HepG2 (cell line): ENCODE results near the gene ZBTB46. TPM values are rescaled to one million over a fixed set of nuclear protein-coding genes. Genes with fewer than 3 reads are reported as not detected.
A peak's percentile ranks its signal among the peaks of the same experiment; 100 is the strongest.

Source experiments
- ATF1 ChIP-seq: IDR thresholded peaks from 2 replicates; pipeline ENCODE4 v1.6.1; 2016; ENCODE audit warnings: mild to moderate bottlenecking, control low read depth
- DNMT3B ChIP-seq: conservative IDR thresholded peaks from 2 replicates; pipeline ENCODE4 v1.6.1; 2016; ENCODE audit warnings: missing biosample characterization, control low read depth
- DZIP1 ChIP-seq: sonication (generic); formaldehyde crosslinking; IDR thresholded peaks from 2 replicates; pipeline ENCODE4 v1.5.0; 2020; ENCODE audit warnings: mild to moderate bottlenecking, missing genetic modification reagents
- FOSL2 ChIP-seq: sonication (generic); formaldehyde crosslinking; IDR thresholded peaks from 2 replicates; pipeline ENCODE4 v1.4.0; 2020; ENCODE audit warnings: missing genetic modification reagents
- HHEX ChIP-seq: IDR thresholded peaks from 2 replicates; pipeline ENCODE4 v1.6.1; 2016; ENCODE audit warnings: control low read depth
- HNRNPL ChIP-seq: fragments of 200-400 bp; formaldehyde crosslinking; IDR thresholded peaks from 2 replicates; pipeline ENCODE4 v1.6.1; 2017; ENCODE audit warnings: mild to moderate bottlenecking, low read depth, low read length
- MTF1 ChIP-seq: sonication (generic); formaldehyde crosslinking; IDR thresholded peaks from 2 replicates; pipeline ENCODE4 v1.5.0; 2020; ENCODE audit warnings: missing genetic modification reagents
- NBN ChIP-seq: fragments of 450-650 bp; conservative IDR thresholded peaks from 2 replicates; pipeline ENCODE4 v1.6.1; 2017
- NCOA5 ChIP-seq: sonication (generic); formaldehyde crosslinking; IDR thresholded peaks from 2 replicates; pipeline ENCODE4 v1.4.0; 2020; ENCODE audit warnings: missing genetic modification reagents
- NFE2L1 ChIP-seq: sonication (generic); formaldehyde crosslinking; IDR thresholded peaks from 2 replicates; pipeline ENCODE4 v1.4.0; 2020; ENCODE audit warnings: missing genetic modification reagents, mild to moderate bottlenecking, borderline replicate concordance
- RFX5 ChIP-seq: IDR thresholded peaks from 2 replicates; pipeline ENCODE4 v1.6.1; 2011; ENCODE audit warnings: low read depth, low read length, improper control_type of control experiment
- RXRB ChIP-seq: IDR thresholded peaks from 2 replicates; pipeline ENCODE4 v1.6.1; 2016; ENCODE audit warnings: borderline replicate concordance, missing genetic modification reagents, missing compliant biosample characterization
- SP5 ChIP-seq: IDR thresholded peaks from 2 replicates; pipeline ENCODE4 v1.6.1; 2016; ENCODE audit warnings: low read depth, borderline replicate concordance
- XRCC5 ChIP-seq: fragments of 200-400 bp; formaldehyde crosslinking; optimal IDR thresholded peaks from 2 replicates; pipeline ENCODE3; 2017; ENCODE audit warnings: mild to moderate bottlenecking, low read length
- ZNF256 ChIP-seq: sonication (generic); formaldehyde crosslinking; conservative IDR thresholded peaks from 2 replicates; pipeline ENCODE4 v1.4.0; 2020; ENCODE audit warnings: missing genetic modification reagents
- ZNF354B ChIP-seq: sonication (generic); formaldehyde crosslinking; IDR thresholded peaks from 2 replicates; pipeline ENCODE4 v1.8.0; 2022; ENCODE audit warnings: mild to moderate bottlenecking, missing genetic modification reagents
- ZNF431 ChIP-seq: sonication (generic); formaldehyde crosslinking; IDR thresholded peaks from 2 replicates; pipeline ENCODE4 v1.9.0; 2022; ENCODE audit warnings: missing genetic modification reagents, low read depth, mild to moderate bottlenecking, borderline replicate concordance
- ZNF510 ChIP-seq: sonication (generic); formaldehyde crosslinking; IDR thresholded peaks from 2 replicates; pipeline ENCODE4 v1.4.0; 2020; ENCODE audit warnings: low read depth, mild to moderate bottlenecking, missing genetic modification reagents
- ZNF567 ChIP-seq: sonication (generic); formaldehyde crosslinking; IDR thresholded peaks from 2 replicates; pipeline ENCODE4 v1.8.1; 2023; ENCODE audit warnings: mild to moderate bottlenecking, missing genetic modification reagents, borderline replicate concordance
- ZNF724P ChIP-seq: sonication (generic); formaldehyde crosslinking; IDR thresholded peaks from 2 replicates; pipeline ENCODE4 v1.8.0; 2022; ENCODE audit warnings: missing genetic modification reagents, borderline replicate concordance
- ZSCAN9 ChIP-seq: IDR thresholded peaks from 2 replicates; pipeline ENCODE4 v1.6.1; 2016; ENCODE audit warnings: borderline replicate concordance
- polyA plus RNA-seq, 8 experiments: library from polyadenylated mRNA; depleted of rRNA in 3 of 8; stranded (reverse) in 7 of 8; unstranded in 1 of 8; fragments of >200 nt; fragmentation: Illumina TruSeq in 4 of 8; extraction: Trizol in 4 of 8; gene quantifications; 2 replicates each; pipeline versions ENCODE4 v1.2.1 to v1.2.3, GENCODE V29; 2011 to 2016; ENCODE audit warnings: low read depth in 4 of 8, missing spikeins in 1 of 8, mixed read lengths in 1 of 8; ENCODE audit not compliant: insufficient read depth in 1 of 8
- total RNA-seq, 5 experiments: library from RNA; depleted of rRNA; stranded (reverse); fragments of >200 nt; fragmentation: Illumina TruSeq; extraction: Trizol; gene quantifications; 2 replicates each; pipeline ENCODE4 v1.2.3, GENCODE V29; 2016; ENCODE audit warnings: low read depth in 1 of 5
- TF ChIP-seq, protein P1 (sequence below): sonication (generic); formaldehyde crosslinking; IDR thresholded peaks from 2 replicates; pipeline ENCODE4 v1.4.0; 2020; ENCODE audit warnings: missing genetic modification reagents, mild to moderate bottlenecking, borderline replicate concordance
- TF ChIP-seq, protein P2 (sequence below): sonication (generic); formaldehyde crosslinking; IDR thresholded peaks from 2 replicates; pipeline ENCODE4 v1.5.0; 2020; ENCODE audit warnings: missing genetic modification reagents
- TF ChIP-seq, protein P3 (sequence below): sonication (generic); formaldehyde crosslinking; IDR thresholded peaks from 2 replicates; pipeline ENCODE4 v1.4.0; 2020; ENCODE audit warnings: mild to moderate bottlenecking, missing genetic modification reagents

Gene ZBTB46
- total and polyA plus RNA-seq, 2 of the 13 experiments (the other 11 are each of a cell fraction or from before 2014, with no cell fraction given): 1.6 to 13.5 TPM

DNA sequence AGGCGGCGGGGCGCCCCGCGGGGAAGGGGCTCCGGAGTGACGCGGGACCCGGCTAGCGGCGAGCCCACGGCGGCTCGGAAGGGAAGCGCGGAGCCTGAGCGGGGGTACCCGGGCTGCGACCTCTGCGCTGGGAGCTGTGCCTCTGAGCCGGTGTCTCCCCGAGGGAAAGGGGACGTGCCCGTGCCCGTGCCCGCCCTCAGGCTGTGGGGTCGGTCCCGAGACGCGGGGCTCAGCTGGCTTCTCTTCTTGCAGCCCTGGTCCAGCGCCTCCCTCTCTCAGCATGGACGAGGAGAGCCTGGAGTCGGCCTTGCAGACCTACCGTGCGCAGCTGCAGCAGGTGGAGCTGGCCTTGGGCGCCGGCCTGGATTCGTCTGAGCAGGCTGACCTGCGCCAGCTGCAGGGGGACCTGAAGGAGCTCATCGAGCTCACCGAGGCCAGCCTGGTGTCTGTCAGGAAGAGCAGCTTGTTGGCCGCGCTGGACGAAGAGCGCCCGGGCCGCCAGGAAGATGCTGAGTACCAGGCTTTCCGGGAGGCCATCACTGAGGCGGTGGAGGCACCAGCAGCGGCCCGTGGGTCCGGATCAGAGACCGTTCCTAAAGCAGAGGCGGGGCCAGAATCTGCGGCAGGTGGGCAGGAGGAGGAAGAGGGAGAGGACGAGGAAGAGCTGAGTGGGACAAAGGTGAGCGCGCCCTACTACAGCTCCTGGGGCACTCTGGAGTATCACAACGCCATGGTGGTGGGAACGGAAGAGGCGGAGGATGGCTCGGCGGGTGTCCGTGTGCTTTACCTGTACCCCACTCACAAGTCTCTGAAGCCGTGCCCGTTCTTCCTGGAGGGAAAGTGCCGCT, 122.5 kb downstream of the ZBTB46 start (continued):
- TF ChIP-seq DZIP1 (CRISPR knock-in tag): no peak
- peak; percentile 58 for TF ChIP-seq XRCC5
- no peak for TF ChIP-seq ZNF354B (CRISPR knock-in tag)
- no peak for TF ChIP-seq ATF1 (CRISPR knock-in tag)
- TF ChIP-seq ZNF567 (CRISPR knock-in tag): no peak
- TF ChIP-seq NCOA5 (CRISPR knock-in tag): no peak
- TF ChIP-seq DNMT3B (CRISPR knock-in tag): no peak
- no peak for TF ChIP-seq MTF1 (CRISPR knock-in tag)
- no peak; the same call in 1 of the 2 replicates for TF ChIP-seq ZNF256
- TF ChIP-seq SP5 (CRISPR knock-in tag): no peak
- TF ChIP-seq ZNF510 (CRISPR knock-in tag): no peak
- TF ChIP-seq, protein P1, sequence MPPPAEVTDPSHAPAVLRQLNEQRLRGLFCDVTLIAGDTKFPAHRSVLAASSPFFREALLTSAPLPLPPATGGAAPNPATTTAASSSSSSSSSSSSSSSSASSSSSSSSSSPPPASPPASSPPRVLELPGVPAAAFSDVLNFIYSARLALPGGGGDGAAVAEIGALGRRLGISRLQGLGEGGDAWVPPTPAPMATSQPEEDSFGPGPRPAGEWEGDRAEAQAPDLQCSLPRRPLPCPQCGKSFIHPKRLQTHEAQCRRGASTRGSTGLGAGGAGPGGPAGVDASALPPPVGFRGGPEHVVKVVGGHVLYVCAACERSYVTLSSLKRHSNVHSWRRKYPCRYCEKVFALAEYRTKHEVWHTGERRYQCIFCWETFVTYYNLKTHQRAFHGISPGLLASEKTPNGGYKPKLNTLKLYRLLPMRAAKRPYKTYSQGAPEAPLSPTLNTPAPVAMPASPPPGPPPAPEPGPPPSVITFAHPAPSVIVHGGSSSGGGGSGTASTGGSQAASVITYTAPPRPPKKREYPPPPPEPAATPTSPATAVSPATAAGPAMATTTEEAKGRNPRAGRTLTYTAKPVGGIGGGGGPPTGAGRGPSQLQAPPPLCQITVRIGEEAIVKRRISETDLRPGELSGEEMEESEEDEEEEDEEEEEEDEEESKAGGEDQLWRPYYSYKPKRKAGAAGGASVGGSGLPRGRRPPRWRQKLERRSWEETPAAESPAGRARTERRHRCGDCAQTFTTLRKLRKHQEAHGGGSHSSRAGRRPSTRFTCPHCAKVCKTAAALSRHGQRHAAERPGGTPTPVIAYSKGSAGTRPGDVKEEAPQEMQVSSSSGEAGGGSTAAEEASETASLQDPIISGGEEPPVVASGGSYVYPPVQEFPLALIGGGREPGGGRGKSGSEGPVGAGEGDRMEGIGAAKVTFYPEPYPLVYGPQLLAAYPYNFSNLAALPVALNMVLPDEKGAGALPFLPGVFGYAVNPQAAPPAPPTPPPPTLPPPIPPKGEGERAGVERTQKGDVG (CRISPR knock-in tag): no peak
- no peak for TF ChIP-seq RFX5
- TF ChIP-seq, protein P2, sequence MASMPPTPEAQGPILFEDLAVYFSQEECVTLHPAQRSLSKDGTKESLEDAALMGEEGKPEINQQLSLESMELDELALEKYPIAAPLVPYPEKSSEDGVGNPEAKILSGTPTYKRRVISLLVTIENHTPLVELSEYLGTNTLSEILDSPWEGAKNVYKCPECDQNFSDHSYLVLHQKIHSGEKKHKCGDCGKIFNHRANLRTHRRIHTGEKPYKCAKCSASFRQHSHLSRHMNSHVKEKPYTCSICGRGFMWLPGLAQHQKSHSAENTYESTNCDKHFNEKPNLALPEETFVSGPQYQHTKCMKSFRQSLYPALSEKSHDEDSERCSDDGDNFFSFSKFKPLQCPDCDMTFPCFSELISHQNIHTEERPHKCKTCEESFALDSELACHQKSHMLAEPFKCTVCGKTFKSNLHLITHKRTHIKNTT: no peak
- peak; percentile 63; the same call in 1 of the 2 replicates for TF ChIP-seq HNRNPL
- 0 out of 2 replicates have a peak, but pooled peaks have one; percentile 7 for TF ChIP-seq ZNF724P (CRISPR knock-in tag)
- TF ChIP-seq NFE2L1 (CRISPR knock-in tag): no peak; the same call in 1 of the 2 replicates
- no peak for TF ChIP-seq FOSL2 (CRISPR knock-in tag)
- no peak for TF ChIP-seq ZSCAN9 (CRISPR knock-in tag)
- no peak for TF ChIP-seq RXRB (CRISPR knock-in tag)
- TF ChIP-seq, protein P3, sequence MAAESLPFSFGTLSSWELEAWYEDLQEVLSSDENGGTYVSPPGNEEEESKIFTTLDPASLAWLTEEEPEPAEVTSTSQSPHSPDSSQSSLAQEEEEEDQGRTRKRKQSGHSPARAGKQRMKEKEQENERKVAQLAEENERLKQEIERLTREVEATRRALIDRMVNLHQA (CRISPR knock-in tag): no peak
- TF ChIP-seq ZNF431: no peak
- TF ChIP-seq NBN: no peak
- no peak for TF ChIP-seq HHEX (CRISPR knock-in tag)
